GM21528 (cell line): ENCODE data around the gene DPP4.
"Not testable (repeated sequence)": the region's sequence is repeated elsewhere in the genome, so short reads cannot be mapped to it uniquely, and the experiment has no call there.

ENCODE experiments used
- ATAC-seq: cut with Tn5 transposase; IDR thresholded peaks from one replicate; pipeline ENCODE4 v1.9.1; 2021; ENCODE audit warnings: mild to moderate bottlenecking, moderate library complexity; ENCODE audit not compliant: unreplicated experiment, low FRiP score

The DPP4 gene

DNA sequence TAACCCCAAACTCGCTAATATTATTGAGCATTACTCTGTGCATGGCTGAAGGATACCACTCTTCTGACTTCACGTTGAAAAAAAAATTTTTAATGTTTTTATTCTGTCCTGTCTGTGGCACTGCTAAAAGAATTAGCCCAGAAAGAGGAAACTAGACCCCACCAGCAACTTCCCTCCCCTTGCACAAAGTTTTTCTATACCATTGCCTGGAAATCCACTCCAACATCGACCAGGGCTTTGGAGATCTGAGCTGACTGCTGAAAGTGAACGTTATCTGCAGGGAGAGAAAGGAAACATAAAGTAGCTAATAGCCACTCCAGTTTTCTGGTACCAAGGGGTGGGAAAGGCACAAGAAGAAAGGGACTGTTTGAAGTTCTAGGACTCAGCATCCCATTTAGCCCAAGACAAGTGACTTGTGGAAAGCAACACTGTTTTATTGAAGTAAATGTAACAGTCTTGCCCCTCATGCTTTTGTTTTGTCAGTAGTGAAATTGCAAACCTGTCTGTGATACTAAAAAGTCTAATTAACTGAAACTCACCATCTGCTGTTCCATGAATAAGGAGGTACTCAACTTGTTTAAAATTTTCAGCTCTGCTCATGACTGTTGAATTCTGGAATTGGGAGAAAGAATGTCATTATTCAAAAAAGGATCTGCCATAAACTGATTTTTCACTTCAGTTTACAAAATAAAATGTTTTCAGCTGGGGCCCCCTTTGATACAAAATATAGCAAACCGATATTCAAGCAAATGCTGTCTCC lies 79.1 kb downstream of the DPP4 start:
- ATAC-seq, result no peak

DNA sequence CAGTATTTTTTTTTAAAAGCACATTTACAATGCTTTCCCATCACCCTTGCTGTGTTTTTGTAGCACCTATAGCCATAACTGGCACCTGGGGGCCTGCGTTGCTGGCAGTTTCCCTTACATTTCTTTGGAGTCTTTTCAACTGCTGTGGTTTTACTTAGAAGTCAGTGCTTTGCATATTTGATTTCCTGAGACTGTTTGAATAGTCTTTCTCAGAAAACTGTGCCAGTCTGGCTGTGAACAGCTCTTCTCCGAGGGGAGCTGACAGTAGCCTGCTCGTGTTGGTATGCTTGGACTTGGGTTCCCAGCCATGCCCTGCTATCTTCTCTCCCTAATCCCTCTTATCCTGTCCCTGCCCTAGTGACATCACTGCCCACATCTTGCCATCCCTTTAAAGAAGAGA lies 81.5 kb downstream of the DPP4 start:
- peak; percentile 66 for ATAC-seq

DNA sequence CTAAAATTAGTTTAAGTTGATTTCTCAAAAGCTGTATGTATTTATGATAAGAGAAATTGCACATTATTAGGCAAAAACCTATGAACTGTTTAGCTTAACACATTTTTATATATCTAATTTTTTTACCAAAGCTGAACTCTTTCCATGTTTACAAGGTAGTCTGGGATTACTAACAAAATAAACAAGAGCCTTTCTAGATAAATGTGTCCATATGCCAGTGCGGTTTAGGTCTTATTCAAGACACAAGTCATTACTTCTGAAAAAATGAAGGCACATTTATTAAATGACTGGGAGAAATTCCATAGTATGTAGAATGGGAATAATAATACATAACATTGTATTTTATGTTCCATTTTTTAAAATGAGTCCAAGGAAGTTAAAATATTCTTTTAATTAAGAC lies 82.0 kb downstream of the DPP4 start:
- ATAC-seq, result no peak

DNA sequence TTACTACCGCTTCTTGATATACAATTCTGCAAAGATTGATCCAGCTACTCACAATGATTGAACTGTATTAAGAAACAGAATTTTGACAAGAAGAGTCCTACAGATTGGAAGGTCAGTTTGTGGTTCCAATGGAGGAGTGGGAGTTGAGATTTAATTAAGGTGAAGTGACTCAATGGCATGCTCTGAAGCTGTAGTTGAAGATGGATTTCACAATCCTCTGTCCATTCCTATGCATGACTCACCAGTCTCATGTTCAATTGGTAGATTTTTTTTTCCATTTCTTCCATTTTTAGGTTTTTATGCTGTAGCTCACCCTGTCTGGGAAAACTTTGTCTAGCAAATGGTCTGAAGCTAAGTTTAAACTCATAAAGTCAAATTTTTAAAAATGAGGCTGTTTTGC lies 83.3 kb downstream of the DPP4 start:
- ATAC-seq, result no peak

DNA sequence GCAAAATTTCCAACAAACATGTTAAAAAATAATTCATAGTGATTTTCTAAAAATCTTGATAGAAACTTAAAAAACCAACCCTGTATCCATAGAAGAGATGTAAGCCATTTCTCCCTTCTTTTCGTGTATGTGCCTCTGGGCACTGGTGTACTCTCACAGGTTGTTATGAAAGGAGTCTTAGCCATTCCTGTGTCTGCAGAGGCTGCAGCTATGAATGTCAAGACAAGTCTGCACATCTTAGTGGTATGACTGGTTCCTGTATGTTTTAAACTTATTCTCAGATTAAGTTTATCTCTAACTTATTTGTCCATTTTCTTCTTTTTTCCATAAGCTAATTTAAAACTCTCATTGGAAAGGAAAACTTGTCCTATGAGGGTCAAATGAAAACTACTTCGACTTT lies 84.0 kb downstream of the DPP4 start:
- no peak for ATAC-seq

DNA sequence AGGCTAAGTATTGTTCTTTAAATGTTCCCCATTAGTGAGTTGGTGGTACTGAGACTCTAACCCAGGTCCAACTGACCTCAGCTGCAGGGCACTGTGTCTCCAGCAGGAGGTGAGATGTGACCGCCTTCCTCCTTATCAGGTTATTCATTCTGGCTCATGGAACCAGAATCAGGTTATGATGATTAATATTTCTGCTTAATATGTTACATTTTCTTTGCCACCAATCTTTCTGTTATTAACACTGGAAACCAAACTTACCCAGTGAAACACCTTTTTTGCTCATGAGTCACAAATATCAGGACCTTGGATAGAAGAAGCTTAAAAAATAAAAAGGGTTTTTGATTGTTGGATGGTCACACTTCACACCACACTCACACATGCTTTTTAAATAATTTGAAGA lies 85.4 kb downstream of the DPP4 start:
- no peak for ATAC-seq

DNA sequence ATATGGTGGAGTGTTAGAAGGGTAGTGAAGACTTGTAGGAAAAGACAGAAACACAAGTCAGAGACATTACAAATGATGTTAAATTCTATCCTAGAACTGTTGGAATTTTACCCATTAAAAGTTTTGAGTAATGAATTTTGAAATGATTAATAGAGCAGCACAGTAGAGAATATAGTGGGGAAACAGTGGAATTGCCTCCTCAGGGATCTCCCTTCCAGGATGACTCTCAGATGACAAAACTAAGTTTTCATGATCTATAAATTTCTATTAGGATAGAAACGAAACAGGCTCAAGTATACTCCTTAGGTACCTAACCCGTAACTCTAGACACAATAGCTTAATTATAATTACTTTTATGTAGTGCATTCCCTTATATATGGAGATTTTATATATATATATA lies 86.7 kb downstream of the DPP4 start:
- ATAC-seq, result no peak

DNA sequence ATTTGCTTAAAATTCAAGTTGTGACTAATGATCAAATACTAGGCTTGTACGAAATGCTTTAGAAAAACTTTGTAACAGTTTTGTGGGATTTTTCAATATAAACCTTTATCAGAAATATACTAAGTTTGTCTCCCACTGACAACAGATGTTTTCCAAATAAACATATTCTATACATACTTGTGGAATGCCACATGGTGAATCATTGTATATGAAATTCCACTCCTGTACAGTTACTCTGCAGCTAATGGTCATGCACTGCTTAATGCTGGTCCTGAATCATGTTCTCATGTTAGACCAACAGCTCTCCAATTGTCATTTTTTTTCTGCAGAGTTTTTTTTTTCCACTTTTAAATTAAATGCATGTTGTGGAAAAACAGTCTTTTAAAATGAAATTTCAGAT lies 90.1 kb downstream of the DPP4 start:
- no peak for ATAC-seq

DNA sequence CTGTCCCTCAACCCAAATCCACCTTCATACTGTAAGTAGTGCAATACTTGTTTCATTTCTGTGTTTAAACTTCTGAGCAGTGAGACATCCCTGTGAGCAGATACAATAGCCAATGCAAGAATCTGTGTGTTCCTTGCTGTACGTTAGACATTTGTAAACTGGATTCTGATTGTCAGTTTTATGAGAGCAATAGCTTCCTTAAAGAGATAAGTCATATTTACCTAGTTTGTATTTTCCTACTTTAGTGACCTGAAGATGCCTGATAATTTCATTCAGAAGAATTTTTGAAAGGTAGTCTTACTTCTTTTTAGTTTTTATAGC lies 90.7 kb downstream of the DPP4 start:
- no peak for ATAC-seq

DNA sequence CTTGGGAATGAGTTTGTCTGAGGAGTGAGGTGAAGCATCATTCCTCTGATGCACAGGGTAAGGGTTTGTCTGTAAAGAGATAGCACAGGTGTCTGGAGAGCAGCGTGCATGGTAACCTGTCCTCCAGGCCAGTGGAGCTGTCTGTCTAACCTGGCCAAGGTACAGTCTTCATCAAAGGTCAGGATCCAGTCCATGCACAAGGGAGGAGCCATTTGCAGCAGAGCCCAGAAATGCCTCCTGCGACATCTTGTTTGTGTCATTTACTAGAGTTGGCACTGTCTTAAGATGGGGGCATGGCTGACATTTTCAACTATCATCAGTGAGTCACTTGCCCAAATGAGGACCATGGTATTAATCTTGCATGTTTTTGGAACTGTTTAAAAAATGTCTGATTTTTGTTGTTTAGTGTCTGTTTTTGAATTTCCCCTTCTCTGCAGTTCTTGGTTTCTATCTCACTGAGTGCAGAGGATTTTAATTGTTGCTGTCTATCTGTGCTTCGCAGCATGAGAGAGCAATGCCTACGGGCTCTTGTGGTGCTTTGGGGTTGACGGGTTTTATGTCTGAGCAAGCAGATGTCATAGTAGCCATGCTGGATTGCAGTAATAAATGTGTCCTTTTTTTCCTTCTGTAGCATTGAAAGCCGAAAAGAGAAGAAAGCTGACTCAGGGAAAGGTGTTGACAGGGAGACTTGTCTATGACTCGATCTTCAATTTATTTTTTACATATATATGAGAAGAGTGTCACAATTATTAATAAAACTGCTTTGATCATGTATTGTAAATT lies 91.3 kb downstream of the DPP4 start:
- ATAC-seq, result no peak

DNA sequence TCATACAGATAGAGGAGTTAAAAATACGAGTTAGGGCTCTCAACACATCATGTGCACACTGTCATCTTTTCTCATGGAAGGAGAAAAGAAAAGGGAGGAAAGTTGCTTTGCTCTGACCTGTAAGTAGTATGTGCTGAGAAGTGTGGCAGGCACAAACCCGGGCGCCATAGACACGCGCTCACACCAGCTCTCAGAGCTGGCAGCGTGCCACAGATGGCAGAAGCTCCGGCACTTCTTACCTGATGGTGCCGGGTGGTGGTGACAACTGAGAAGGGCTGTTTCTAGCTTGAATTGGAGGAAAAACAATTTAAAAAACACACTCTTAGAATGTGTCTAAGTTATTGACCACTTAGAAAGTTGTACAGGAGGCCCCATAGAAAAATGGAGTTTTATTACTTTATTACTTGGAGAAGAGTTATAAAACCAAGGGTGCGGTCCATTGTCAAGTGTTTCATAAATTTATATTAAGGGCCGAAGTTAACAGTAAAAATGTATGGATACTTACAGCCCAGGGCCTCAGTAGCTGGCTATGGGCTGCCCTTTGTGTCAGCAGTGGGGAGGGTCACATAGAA lies 92.2 kb downstream of the DPP4 start:
- ATAC-seq, result no peak

DNA sequence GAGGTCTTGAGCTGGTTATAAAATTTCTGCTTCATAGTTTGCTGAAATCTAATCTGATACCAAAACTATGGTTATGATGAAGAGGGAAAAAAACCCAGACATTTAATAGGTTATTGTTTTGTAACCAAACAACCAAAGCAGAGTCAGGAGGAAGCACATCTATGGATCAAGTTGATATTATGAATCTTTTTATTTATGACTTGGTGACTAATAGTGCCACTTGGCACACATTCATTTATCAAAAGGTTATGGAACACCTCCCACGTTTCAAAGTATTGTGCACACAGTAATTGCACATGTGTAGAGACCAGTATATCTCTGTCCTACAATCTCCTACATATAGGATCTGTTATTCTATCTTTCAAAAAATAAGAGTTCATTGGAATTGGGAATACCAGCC lies 93.0 kb downstream of the DPP4 start:
- no peak for ATAC-seq

DNA sequence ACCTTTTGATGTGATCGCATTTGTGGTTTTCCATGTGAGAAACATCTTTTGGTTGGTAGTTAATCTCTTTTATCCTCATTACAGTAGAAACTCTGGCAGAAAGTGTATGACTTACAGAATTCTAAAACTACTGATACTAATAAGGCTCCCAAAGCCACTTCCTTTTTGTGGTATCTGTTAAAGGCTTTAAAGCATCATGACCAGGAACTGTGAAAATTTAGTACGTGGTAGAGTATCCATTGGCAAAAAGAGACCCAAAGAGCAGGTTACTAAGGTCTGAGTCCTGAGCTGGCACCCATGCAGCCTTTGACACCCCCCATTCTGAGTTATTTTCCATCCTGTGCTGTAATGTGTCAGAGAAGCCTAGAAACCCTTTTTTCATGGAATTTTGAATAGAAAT lies 94.5 kb downstream of the DPP4 start:
- ATAC-seq, result no peak

DNA sequence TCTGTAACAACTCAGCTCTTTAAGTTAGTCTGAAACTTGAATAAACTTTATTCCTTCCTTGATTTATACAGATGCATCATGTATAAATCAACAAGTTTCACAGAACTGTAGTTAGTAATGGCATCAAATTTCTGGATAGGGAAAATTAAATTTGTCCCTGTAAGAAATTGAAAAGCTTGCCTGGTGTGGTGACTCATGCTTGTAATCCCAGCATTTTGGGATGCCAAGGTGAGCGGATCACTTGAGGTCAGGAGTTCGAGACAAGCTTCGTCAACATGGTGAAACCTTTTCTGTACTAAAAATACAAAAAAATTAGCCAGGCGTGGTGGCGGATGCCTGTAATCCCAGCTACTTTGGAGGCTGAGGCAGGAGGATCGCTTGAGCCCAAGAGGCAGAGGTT lies 96.1 kb downstream of the DPP4 start:
- not testable (repeated sequence) for ATAC-seq

DNA sequence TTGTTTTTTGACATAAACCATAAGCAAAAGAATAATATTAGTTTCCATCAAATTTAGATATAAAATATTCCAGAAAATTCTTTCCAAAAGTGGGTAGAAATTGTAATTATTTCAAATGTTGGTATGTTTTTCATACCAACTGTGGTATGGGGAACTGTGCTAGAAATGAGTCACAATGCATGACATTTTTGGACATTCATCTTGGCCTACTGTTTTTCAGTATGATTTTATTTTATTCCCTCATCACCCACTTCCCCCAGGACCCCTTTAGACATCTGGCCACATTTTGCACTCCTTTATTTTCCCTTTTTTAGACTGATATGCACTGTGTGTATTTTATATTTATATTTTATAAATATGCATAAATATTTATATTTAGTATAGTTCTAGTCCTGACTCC lies 97.1 kb downstream of the DPP4 start:
- ATAC-seq, result no peak

DNA sequence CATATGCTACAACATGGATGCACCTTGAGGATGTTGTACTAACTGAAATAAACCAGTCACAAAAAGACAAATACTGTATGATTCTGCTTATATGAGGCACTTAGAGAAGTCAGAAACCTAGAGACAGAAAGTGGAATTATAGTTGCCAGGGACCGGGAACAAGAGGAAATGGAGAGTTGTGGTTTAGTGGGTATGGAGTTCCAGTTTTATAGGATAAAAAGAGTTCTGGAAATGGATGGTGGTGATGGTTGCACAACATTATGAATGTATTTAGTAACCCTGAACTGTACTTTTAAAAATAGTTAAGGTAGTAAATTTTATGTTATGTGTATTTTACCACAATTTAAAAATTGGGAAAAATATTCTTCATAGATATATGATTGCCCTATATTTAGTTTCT lies 97.7 kb downstream of the DPP4 start:
- no peak for ATAC-seq

DNA sequence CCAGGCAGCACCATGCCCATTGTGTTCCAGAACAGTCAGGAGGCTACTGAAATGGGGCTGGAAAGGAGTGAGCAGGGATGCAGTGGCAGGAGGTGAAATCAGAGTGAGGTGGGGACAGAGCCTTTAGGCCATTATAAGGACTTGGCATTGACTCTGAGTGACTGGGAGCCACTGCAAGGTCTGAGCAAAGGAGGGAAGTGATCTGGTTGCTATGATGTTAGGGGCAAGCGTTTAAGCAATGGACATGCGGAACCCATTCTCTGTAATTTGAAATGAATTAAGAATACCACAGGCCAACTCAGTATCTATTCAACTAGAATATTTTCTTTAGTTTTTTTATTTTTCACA lies 98.2 kb downstream of the DPP4 start:
- no peak for ATAC-seq

DNA sequence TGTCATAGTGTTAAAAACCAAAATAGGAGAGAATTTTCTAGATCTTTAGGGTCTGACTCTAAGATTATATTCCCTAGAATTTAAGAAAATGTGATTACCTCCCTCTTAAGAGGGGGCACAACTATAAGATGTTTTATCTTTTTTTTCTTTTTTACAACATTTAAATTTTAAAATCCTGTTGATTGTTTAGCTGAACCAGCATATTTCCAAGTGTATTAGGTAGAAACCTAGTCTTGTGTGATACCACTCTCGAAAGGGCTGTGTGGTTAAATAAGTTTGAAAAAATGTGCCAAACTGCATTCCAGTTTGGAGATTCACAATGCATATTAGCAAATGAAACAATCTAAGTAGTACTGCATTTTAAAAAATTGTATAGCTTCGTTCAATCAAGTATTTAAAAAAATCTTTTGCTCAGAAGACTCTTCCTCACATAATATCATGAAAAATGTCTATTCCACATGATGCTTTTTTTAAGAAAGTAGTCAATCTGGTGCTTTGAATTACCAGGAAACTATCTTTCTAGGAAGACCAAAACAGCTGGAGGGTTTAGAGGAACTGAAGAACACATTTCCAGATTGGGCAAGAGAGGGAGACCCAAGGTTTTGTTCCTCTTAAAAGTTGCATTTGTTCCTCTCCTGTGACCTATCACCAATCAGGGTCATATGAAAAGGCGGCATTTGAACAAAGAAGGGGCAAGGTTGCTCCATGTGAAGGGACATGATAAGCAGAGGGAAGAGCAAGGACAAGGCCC lies 98.8 kb downstream of the DPP4 start:
- ATAC-seq, result no peak

DNA sequence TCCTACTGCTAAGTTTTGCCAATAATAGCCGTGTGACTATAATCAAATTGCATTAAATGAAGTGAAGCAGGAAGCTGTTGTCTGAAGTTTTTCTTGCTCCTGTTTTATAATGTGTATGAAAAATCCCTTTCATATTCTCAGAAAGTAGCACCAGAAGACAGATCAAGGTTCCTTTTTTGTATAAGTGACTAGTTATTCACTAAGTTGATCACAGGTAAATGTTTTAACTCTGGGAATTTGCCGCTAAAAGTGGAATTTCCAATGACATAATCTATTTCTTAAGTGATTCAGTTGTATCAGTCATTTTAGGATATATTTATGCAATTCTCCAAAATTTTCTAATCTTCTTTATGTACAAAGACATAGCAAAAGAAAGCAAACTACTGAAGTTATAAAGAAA lies 99.6 kb downstream of the DPP4 start:
- ATAC-seq, result no peak

DNA sequence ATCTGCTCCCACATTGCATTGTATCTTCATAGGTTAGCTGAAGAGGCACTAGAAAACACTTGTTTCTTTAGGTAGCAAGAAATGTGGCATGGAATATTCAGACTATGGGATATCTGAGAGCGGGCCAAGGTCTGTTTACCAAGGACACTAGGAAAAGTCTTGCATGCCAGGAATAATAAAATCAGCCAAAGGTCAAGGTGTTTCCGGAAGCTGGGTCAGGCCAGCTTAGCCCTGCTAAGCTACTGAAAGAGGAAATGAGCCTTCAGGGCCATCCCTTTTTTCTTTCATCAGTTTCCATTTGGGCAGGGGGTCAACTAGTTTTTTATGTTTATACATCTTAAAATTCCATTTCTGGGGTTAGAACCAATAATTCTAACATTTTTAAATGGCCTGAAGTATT lies 101.1 kb downstream of the DPP4 start:
- ATAC-seq, result no peak

DNA sequence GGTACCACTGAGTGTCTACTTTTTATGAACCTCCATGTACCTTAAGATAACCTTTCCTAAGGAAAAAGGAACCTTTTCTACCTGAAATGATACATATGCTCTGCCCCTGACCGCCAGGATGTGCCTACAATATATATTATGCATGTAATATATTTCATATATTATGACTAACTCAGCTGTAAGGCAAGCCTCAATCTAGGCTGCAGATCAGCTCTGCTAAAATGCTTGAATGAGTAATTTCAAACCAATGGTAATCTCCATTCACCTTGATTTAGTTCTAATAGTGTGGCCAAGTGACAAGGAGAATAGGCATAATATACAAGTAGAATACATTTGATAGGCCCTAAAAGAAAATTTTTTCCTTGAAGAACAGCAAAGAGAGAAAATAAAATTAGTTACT lies 101.8 kb downstream of the DPP4 start:
- no peak for ATAC-seq
